Duodenal mucosa (tissue), 2 donors: Measurements from ENCODE around the gene BNC2.

Experiments
- H3K27ac ChIP-seq: one replicate; pipeline ENCODE4 v1.7.0; 2013; ENCODE audit warnings: low read depth, low read length
- H3K27me3 ChIP-seq, 2 donors: one replicate each; pipeline ENCODE4 v1.7.0; 2013; ENCODE audit warnings: low read length in 2 of 2, control low read depth in 1 of 2; ENCODE audit not compliant: insufficient read depth in 2 of 2, control insufficient read depth in 1 of 2
- H3K36me3 ChIP-seq, 2 donors: one replicate each; pipeline ENCODE4 v1.7.0; 2013; ENCODE audit warnings: low read length in 2 of 2, control low read depth in 1 of 2; ENCODE audit not compliant: insufficient read depth in 2 of 2, control insufficient read depth in 1 of 2
- H3K4me1 ChIP-seq, 2 donors: one replicate each; pipeline ENCODE4 v1.7.0; 2013; ENCODE audit warnings: low read length in 2 of 2, control low read depth in 1 of 2; ENCODE audit not compliant: insufficient read depth in 2 of 2, control insufficient read depth in 1 of 2
- H3K4me3 ChIP-seq, 2 donors: one replicate each; pipeline ENCODE4 v1.7.0; 2013; ENCODE audit warnings: low read length in 2 of 2, low read depth in 1 of 2
- H3K9ac ChIP-seq, 2 donors: one replicate each; pipeline ENCODE4 v1.7.0; 2013; ENCODE audit warnings: low read length in 2 of 2, low read depth in 1 of 2
- H3K9me3 ChIP-seq, 2 donors: one replicate each; pipeline ENCODE4 v1.7.0; 2013; ENCODE audit warnings: low read length in 2 of 2, control low read depth in 1 of 2; ENCODE audit not compliant: control insufficient read depth in 1 of 2

BNC2 gene

DNA sequence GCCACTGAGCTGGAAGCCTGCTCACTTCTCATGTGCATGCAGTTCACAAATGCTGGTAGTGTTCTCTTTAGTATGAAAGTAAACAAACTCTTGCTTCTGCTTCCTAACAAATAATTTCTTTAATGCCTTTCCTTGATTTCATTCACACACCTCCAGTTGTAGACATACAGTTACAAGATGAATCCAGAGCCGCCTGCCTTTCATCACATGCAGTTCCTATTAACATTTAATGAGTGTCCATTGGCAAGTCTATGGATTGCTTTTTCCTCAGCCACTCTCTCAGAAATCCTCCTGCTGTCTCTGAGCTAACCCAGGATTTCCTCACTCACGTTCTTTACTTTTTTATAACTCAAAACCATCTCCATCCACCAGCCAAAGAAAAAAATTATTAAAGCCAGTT is 408.6 kb downstream of the BNC2 start:
- H3K27ac ChIP-seq, result no peak overlapping the region
- H3K27me3 ChIP-seq, result no peaks in the 10 kb centered on the region
- no peaks in the 10 kb centered on the region for H3K4me1 ChIP-seq
- no peaks in the 10 kb centered on the region for H3K36me3 ChIP-seq
- no peaks in the 10 kb centered on the region for H3K9me3 ChIP-seq
- H3K9ac ChIP-seq, result no peak overlapping the region
- no peak overlapping the region for H3K4me3 ChIP-seq

DNA sequence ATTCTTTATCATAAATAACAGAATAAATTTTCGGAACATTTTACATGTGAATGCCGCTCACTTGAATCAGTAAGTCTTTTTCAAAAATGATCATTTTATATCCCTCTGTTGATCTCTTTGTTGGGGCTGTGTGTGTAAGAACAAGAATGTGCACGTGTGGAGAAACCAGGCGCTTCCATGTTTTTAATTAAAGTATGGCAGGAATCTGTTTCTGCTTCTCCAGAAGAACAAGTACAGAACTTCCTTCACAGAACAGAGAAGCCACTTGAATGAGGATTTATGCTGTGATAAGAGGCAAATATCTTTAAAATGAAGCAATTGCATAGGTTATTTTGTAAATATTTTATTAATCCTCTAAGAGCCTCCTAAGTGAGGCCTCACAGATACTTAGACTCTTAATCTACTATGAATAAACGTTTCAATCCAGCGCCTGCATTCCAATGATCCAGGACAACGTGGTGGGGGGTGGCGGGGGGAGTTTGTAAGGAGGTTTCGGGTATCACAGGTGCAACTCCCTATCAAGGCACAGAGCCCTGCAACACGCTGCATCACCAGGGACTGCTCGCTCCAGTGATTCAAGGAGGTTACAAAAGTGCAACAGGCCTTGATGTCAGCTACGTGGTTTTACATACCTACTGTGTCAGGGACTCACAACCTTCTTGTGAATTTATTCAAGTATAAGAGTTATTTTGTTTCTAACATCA is 409.2 kb downstream of the BNC2 start:
- no peak overlapping the region for H3K4me3 ChIP-seq
- H3K36me3 ChIP-seq, result no peaks in the 10 kb centered on the region
- no peaks in the 10 kb centered on the region for H3K27me3 ChIP-seq
- H3K9me3 ChIP-seq, result no peaks in the 10 kb centered on the region
- H3K9ac ChIP-seq, result no peak overlapping the region
- no peaks in the 10 kb centered on the region for H3K4me1 ChIP-seq
- H3K27ac ChIP-seq, result no peak overlapping the region

DNA sequence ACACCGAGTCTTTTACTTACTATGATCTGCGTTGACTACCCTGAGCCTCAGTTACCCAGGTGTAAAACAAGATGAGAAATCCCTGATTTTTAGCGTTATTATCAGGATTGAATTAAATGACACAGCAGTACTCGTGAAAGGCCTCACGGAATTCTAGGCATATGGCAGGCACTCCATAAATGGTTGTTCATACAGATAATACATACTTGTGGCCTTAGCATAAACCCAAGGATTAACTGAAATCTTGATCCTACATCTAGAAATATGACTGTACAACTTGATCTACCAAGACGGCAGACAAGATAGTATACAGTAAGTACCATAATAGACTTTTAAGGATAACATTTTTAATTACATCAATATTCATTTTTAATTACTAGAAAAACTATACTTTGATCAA is 409.8 kb downstream of the BNC2 start:
- H3K4me1 ChIP-seq, result no peaks in the 10 kb centered on the region
- H3K4me3 ChIP-seq, result no peak overlapping the region
- no peaks in the 10 kb centered on the region for H3K9me3 ChIP-seq
- no peak overlapping the region for H3K27ac ChIP-seq
- H3K27me3 ChIP-seq, result no peaks in the 10 kb centered on the region
- no peaks in the 10 kb centered on the region for H3K36me3 ChIP-seq
- H3K9ac ChIP-seq, result no peak overlapping the region

DNA sequence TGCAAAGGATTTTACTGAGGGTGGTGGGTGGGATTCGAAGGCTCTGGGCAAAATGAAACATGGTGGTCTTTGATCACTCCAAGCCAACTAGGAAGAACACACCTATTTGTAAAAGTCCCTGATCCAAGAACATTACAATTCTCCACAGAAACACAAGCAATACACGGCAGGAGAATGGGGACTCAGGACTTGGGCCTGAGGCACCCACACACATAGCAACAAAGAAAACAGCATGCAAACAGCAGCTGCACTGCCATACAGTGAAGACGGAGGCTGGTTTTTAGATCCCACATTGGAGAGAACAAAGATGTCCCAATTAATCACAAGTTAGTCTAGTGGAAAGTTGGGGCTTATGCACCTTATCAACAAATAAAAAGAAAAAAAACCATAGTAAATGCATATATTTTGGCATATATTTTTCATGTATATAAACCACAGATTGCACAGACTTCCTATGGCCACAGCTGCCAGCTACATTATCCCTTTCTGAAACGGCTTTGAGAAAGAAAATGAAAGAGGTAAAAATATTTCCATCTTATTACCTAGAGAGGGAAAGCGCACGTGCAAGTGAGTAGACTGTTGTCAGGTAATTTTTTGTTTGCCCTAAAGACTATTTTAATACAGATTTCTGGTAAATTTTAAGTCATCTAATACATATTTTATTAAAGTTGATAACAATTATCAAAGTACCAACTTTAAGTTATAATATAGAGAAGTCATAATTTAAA is 410.9 kb downstream of the BNC2 start:
- Histone ChIP-seq H3K27me3 (no peaks in the 10 kb centered on the region), H3K36me3 (no peaks in the 10 kb centered on the region), H3K27ac (no peak overlapping the region), H3K9ac (no peak overlapping the region), H3K9me3 (no peaks in the 10 kb centered on the region), H3K4me1 (no peaks in the 10 kb centered on the region), H3K4me3 (no peak overlapping the region)

DNA sequence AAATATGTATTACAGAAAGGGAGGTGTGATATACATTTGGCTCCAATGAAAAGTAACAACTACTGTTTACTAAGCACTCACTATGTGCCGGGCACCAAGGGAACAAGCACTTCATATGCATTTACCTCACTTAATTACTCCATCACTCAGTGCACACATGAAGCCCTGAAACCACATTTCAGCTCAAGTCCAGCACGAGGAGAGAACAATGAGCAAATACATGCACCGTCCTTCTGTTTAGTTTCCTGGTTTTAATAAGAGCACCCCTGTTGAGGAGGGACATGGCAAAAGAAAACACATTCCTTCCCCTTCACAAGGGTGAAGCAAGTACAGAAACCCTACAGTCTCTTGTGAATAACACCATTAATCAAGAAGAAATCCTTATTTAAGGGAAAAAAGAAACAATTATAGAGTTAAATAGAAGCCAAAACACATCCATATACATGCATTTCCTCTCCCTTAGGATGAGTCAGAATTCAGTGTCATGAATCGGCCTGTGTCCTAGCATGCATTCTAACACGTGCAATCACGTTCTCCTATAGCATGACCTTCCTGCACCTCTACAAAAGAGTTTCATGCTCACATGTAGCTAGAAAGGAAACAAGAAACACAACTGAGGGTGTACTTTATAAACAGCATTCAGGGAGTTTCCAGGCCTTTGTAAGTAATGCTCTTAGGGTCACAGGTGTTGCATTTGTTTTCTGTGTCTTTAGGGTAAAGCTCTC is 411.6 kb downstream of the BNC2 start:
- Histone ChIP-seq H3K9me3 (no peaks in the 10 kb centered on the region), H3K27ac (no peak overlapping the region), H3K27me3 (no peaks in the 10 kb centered on the region), H3K9ac (no peak overlapping the region), H3K4me1 (no peaks in the 10 kb centered on the region), H3K4me3 (no peak overlapping the region), H3K36me3 (no peaks in the 10 kb centered on the region)

DNA sequence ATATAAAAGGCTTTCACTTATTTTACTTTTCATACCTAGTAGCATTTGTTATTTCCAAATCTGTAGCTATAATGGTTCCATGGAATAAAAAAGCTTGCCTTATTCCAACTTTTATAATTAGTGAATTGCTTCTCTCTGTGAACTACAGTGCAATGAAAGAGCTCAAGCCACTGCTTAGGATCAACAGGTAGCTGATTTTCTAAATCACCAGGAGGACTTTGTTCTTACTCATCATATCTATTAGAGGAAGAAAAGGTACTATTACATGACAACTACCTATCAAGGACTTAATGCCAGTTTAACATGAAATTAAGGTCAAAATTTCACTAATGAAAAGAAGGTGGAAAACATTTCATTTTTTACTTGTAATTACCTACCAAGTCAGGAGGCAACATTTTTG is 414.6 kb downstream of the BNC2 start:
- Histone ChIP-seq H3K4me3 (no peak overlapping the region), H3K9ac (no peak overlapping the region), H3K36me3 (no peaks in the 10 kb centered on the region), H3K27ac (no peak overlapping the region), H3K4me1 (no peaks in the 10 kb centered on the region), H3K9me3 (no peaks in the 10 kb centered on the region), H3K27me3 (no peaks in the 10 kb centered on the region)

DNA sequence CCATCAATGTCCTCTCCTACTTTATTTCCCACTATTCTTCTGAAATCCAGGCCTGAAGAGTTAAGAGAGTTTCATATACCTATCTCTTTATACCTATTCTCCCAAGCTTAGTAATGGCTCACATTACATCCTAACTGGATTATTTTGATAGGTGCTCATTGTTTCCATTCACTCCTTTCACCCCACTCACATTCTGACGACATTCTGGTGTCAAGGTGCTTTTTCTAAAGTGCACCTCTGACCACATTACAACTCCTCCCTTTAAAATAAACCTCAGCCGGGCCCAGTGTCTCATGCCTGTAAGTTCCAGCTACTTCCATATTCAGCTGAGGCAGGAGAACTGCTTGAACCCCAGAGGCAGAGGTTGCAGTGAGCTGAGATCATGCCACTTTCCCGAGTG is 417.1 kb downstream of the BNC2 start:
- no peak overlapping the region for H3K27ac ChIP-seq
- H3K36me3 ChIP-seq, result no peaks in the 10 kb centered on the region
- no peak overlapping the region for H3K9ac ChIP-seq
- no peak overlapping the region for H3K4me3 ChIP-seq
- no peaks in the 10 kb centered on the region for H3K4me1 ChIP-seq
- H3K27me3 ChIP-seq, result no peaks in the 10 kb centered on the region
- H3K9me3 ChIP-seq, result no peaks in the 10 kb centered on the region

DNA sequence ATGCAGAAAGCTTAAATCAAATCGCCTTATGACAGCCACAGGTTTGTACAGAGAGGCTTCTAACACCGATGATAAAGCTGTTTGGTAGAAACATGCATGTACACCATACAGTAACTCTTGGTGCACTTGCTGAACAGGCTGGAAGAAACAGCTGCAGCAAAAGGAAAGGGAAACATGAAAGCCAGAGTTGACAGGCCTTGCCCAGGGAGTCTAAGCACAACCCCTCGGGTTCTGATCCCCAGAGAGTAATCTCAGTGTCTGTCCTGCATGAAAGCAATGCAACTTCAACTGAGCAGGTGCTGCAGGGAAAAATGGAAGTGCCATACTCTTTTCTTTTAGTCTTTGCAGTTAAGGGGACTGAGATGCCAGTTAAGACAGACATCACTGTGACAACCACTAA is 419.9 kb downstream of the BNC2 start:
- no peaks in the 10 kb centered on the region for H3K36me3 ChIP-seq
- no peak overlapping the region for H3K4me3 ChIP-seq
- no peak overlapping the region for H3K27ac ChIP-seq
- H3K9me3 ChIP-seq, result no peaks in the 10 kb centered on the region
- no peak overlapping the region for H3K9ac ChIP-seq
- H3K27me3 ChIP-seq, result no peaks in the 10 kb centered on the region
- H3K4me1 ChIP-seq, result no peaks in the 10 kb centered on the region

DNA sequence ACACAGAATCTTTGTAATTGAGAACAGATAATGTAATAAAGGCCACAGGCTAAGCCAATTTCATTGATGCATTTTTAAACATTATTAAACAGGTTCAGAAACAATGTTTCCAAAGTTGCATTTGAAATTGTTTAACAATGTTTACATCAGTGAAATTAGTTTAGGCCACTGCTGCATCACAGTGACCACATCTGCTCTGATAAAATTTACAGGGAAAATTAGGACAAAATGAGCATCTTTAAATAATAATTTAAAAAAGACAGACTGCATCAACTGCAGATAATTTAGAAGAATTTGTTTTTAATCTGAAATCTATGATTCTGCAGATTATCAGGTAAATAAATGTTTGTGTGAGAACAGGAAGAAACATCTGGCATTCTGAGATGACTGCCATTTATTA is 420.4 kb downstream of the BNC2 start:
- no peaks in the 10 kb centered on the region for H3K9me3 ChIP-seq
- no peak overlapping the region for H3K27ac ChIP-seq
- H3K36me3 ChIP-seq, result no peaks in the 10 kb centered on the region
- H3K27me3 ChIP-seq, result no peaks in the 10 kb centered on the region
- H3K4me1 ChIP-seq, result no peaks in the 10 kb centered on the region
- H3K4me3 ChIP-seq, result no peak overlapping the region
- H3K9ac ChIP-seq, result no peak overlapping the region

DNA sequence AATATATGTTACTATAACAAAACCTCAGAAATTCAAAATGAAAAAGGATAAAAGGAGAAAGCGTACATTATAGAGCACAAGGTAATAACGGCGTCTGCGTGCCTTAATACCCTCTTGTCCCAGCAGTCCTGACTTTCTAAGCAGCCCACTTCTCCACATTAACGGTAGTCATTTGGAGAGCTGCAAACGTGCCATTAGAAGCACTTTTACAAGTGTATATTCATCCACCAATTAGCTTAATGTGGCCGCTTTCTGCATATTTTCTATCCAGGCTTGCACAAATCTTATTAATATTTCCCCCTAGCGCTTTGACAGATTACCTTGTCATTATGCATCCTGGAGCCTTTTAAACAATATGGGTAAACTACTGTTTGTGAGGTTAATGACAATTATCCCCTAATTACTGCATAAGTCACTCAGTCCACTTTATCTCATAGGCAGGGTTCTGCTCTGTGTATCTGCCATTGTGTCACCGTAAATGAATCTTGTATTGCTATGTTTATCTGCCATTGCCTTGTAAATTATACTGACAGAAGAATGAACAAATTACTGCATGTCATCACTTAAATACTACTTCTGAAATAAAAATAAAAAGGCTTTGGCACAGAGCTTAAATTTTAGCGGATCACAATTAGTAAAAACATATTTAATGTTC is 421.3 kb downstream of the BNC2 start:
- Histone ChIP-seq H3K27me3 (no peaks in the 10 kb centered on the region), H3K9ac (no peak overlapping the region), H3K36me3 (no peaks in the 10 kb centered on the region), H3K4me3 (no peak overlapping the region), H3K9me3 (no peaks in the 10 kb centered on the region), H3K4me1 (no peaks in the 10 kb centered on the region), H3K27ac (no peak overlapping the region)
